HG02798 (cell line): Measurements from ENCODE around the gene C20orf204.
"Not testable (repeated sequence)": the region's sequence is repeated elsewhere in the genome, so short reads cannot be mapped to it uniquely, and the experiment has no call there.

ENCODE experiments used
- ATAC-seq: cut with Tn5 transposase; IDR thresholded peaks from one replicate; pipeline ENCODE4 v1.9.1; 2021; ENCODE audit warnings: mild to moderate bottlenecking; ENCODE audit not compliant: unreplicated experiment, poor library complexity

Gene C20orf204

DNA sequence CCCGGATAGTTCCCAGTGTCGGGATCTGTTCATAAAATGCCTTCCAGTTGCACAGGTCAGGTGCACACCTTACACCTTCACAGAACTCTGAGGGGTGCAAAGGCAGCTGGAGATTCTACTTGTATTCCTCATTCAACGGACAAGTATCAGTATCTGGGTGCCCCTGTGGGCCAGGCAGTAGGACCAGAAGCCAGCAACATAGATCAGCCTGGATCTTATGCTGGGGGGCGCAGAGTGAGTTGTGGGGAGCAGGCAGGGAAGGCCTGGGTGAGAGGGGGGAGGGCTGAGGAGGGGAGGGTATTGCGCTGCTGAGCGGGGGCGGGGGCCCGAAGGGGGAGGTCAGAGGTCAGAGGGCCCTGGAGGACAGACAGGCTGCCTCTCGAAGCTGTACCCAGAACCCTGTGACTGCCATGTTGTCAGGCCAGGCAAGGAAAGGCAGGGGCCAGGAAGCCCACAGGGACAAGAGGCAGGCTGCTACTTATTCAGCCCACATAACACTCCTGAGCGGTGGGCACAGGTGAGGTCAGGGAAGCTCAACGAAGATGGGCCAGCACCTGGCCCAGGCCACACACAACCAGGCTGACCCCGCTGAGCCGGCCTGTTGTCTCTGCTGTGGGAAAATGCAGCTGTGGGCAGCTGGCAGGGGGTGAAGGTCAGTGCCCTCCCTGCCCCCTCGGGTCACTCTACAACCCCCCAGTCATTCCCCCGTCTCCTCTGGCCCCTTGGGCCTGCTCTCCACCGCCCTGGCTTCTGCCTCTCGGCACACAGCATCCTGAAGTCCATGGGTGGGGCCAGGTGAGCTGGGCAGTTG, 45.0 kb downstream of the C20orf204 start:
- no peak for ATAC-seq

DNA sequence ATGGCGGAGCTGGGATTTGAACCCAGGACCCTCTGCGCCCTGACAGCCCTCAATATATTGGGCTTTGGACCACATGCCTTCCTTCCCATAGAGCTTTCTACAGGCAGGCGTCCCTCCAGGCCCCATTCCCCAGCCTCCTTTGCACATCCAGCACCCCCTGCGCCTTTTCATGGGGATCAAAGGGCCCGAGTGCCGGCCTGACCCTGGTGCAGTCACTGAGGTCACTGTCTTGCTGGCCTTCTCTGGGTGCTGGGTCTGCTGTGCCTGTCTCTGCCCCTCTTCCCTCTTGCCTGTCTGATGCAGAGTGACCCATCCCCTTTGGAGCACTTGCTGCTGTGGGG, 45.6 kb downstream of the C20orf204 start:
- ATAC-seq = no peak

- ATAC-seq = no peak
These were observed 46.2 kb downstream of the C20orf204 start for GRCh38 chr20:64082126-64082731.

DNA sequence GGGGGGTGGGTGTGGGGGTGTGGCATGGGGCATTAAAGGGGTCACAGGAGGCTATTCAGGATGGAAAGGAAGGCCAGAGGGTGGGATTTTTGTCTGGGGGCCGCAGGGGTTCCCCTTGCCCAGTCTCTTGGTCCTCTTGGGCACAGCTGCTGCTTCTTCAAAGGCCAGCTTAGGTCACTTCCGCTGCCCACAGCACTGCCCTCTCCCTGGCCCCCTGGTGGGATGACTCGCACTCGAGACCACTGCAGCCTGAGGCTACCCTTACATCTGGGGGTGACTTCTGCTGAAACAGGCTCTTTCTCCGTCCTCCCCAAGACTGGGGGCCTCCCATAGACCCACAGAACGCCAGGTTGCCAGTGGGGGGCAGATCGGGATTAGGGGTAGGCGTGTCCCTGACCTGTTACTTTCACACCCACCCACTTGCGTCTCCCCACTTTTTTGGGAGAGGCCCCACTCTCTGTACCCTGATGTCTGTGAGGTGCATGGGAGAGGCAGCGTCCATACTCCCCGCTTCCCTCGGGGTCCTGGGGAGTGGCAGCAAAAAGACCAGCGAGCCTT, 46.9 kb downstream of the C20orf204 start:
- no peak for ATAC-seq

GRCh38 chr20:64083378-64083803, 47.4 kb downstream of the C20orf204 start:
- ATAC-seq = no peak

DNA sequence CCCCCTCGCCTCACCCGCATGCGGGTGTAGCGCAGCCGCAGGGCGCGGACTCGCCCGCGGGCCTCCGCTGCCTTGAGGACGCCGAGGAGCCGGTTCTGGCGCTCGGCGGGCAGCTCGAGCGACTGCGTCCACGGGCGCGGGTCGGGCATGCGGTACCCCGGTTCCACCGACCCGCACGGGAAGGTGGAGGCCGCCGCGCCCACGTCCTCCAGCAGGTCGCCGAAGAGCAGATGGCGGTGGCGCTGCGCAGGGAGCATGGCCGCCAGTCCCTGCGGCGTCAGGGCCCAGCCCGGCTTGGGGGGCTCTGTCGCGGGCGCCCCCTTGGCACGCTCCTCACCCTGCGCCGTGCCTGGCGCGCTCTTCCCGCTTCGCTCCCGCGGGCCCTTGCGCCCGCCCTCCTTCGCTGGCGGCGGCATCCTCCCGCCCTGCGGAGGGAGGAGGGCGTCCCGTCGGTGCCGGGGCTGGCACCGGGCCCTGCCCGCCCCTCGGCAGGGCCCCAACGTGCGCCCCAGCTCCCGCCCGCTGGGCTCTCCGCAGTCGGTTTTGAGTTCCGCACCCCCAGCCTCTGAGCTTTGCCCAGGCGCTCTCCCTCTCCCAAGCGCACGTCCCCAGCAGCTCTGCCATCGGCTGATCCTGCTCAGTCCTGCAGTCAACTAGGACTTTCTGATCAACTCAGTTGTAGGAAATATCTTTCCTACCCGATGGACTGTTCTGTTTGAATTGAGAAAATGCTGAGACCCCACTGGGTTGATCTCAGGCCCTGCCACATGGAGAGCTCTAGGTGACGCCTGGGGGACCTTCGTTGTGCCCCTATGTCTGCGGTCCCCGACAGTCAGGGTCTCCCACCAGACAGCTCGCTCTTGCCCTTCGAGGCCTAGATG, 48.1 kb downstream of the C20orf204 start, which contains the start of gene LKAAEAR1:
TSS of gene LKAAEAR1 (minus strand) at position 595 of the 881 bp plus-strand sequence. CDS start at position 416, 179 bp downstream.
- ATAC-seq = no peak

DNA sequence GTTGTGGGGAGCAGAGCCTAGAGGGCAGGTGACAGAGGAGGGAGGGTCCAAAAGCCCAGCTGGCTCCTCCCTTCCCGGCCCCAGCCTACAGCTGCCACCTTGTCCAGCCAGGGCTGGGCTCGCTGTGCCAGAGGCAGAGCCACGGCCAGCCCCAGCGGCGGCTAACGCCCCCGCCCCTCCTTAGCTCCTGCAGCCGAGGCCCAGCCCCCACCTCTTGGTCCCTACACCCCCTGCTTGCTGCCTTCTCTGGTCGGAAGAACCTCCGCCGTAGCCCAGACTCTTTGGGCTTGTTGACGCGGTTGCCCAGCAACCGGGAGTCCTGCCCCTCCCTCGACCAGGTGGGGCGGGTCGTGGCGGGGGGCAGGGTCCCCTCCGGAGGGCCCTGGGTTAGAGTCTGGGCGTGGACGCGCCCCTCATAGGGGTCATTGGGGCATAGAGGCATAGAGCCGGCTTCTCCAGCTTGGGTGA, 48.7 kb downstream of the C20orf204 start:
- no peak for ATAC-seq

DNA sequence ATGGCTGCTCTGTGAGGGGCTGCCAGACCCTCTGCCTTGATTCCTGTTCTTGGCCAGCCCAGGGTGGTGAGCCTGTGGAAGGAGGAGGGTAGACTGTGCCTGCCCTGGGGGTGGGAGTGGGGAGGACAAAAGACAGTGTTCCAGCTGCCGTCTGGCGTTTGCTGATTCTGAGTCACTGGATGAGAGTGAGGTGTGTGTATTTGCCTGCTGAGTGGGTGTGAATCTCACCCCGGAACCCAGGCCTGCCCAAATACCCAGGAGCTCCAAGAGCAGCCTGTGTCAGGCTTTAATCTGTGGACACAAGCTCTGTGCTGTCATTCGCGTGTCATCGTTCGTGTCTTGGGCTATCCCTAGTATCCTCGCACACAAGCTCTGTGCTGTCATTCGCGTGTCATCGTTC, 50.8 kb downstream of the C20orf204 start:
- no peak for ATAC-seq

- ATAC-seq = not testable (repeated sequence)
These were observed 51.3 kb downstream of the C20orf204 start for GRCh38 chr20:64087226-64087825.

GRCh38 chr20:64088586-64088985, 52.6 kb downstream of the C20orf204 start:
- not testable (repeated sequence) for ATAC-seq
